Neural progenitor cell (in vitro differentiated cells): Measurements from ENCODE around the gene PRRT3. TPM values are rescaled to one million over a fixed set of nuclear protein-coding genes. Genes with fewer than 3 reads are reported as not detected.
A peak's percentile ranks its signal among the peaks of the same experiment; 100 is the strongest.

Experiments
- DNase-seq: peaks from one replicate; pipeline ENCODE4 v3.0.0-alpha.2; 2016; ENCODE audit warnings: low spot score
- H2AFZ ChIP-seq: fragments of 200-600 bp; sonication (generic); replicated peaks from 2 replicates; pipeline ENCODE4 v1.6.1; 2016; ENCODE audit warnings: antibody characterized with exemption
- H3F3A ChIP-seq: fragments of 200-600 bp; sonication (generic); 2 replicates; pipeline ENCODE4 v1.6.1; 2016; ENCODE audit warnings: antibody characterized with exemption, low read depth
- H3K27ac ChIP-seq: fragments of 200-600 bp; sonication (generic); 2 replicates; pipeline ENCODE4 v1.5.1; 2016; ENCODE audit warnings: mild to moderate bottlenecking
- H3K27me3 ChIP-seq: fragments of 200-600 bp; sonication (generic); 2 replicates; pipeline ENCODE4 v1.6.1; 2016; ENCODE audit warnings: mild to moderate bottlenecking, moderate library complexity
- H3K36me3 ChIP-seq: fragments of 200-600 bp; sonication (generic); 2 replicates; pipeline ENCODE4 v1.5.1; 2016
- H3K4me1 ChIP-seq: fragments of 200-600 bp; sonication (generic); 2 replicates; pipeline ENCODE4 v1.6.1; 2016; ENCODE audit warnings: mixed run types
- H3K4me2 ChIP-seq: fragments of 200-600 bp; sonication (generic); 2 replicates; pipeline ENCODE4 v1.6.1; 2016
- H3K4me3 ChIP-seq: fragments of 200-600 bp; sonication (generic); 2 replicates; pipeline ENCODE4 v1.5.1; 2016
- H3K79me2 ChIP-seq: fragments of 200-600 bp; sonication (generic); 2 replicates; pipeline ENCODE4 v1.6.1; 2016; ENCODE audit warnings: low read depth
- H3K9ac ChIP-seq: fragments of 200-600 bp; sonication (generic); 2 replicates; pipeline ENCODE4 v1.6.1; 2016
- H3K9me3 ChIP-seq: fragments of 200-600 bp; sonication (generic); 2 replicates; pipeline ENCODE4 v1.5.1; 2016; ENCODE audit warnings: low read depth
- H4K20me1 ChIP-seq: fragments of 200-600 bp; sonication (generic); 2 replicates; pipeline ENCODE4 v1.6.1; 2016; ENCODE audit warnings: low read depth
- H3K27ac Mint-ChIP-seq: 3 replicates; pipeline ENCODE4 v1.8.0; 2021; ENCODE audit warnings: mixed read lengths
- H3K27me3 Mint-ChIP-seq: 2 replicates; pipeline ENCODE4 v1.8.0; 2022; ENCODE audit warnings: low read depth, mild to moderate bottlenecking, inconsistent platforms, moderate library complexity, mixed read lengths; ENCODE audit not compliant: insufficient read depth
- H3K36me3 Mint-ChIP-seq: 3 replicates; pipeline ENCODE4 v1.8.0; 2021; ENCODE audit warnings: mixed read lengths
- H3K4me1 Mint-ChIP-seq: 3 replicates; pipeline ENCODE4 v1.8.0; 2021; ENCODE audit warnings: mixed read lengths
- H3K4me3 Mint-ChIP-seq: 3 replicates; pipeline ENCODE4 v1.8.0; 2021; ENCODE audit warnings: mild to moderate bottlenecking, moderate library complexity, mixed read lengths
- H3K9me3 Mint-ChIP-seq: 3 replicates; pipeline ENCODE4 v1.8.0; 2020; ENCODE audit warnings: mixed read lengths
- CTCF ChIP-seq: fragments of 200-600 bp; sonication (generic); IDR thresholded peaks from 2 replicates; pipeline ENCODE4 v1.5.1; 2017; ENCODE audit warnings: antibody characterized with exemption, mild to moderate bottlenecking
- EZH2 ChIP-seq: fragments of 200-600 bp; sonication (generic); IDR thresholded peaks from 2 replicates; pipeline ENCODE4 v1.6.1; 2017; ENCODE audit warnings: antibody characterized with exemption, mild to moderate bottlenecking, moderate library complexity
- EZH2phosphoT487 ChIP-seq: fragments of 200-600 bp; sonication (generic); IDR thresholded peaks from 2 replicates; pipeline ENCODE4 v1.6.1; 2017; ENCODE audit warnings: antibody characterized with exemption
- total RNA-seq: library from RNA; depleted of rRNA; stranded (reverse); fragments of >200 nt; gene quantifications from 2 replicates; pipeline ENCODE4 v1.2.3, GENCODE V29; 2015; ENCODE audit warnings: low replicate concordance

Gene PRRT3
- total RNA-seq, 1 donor from 2014 or later: 2.6 TPM

- Histone ChIP-seq H3K27me3 (peaks cover under 1% of the 10 kb centered on the region), H3K4me2 (no peak overlapping the region), H3K4me3 (no peak overlapping the region), H3K36me3 (no peaks in the 10 kb centered on the region), H3F3A (peaks cover 5% of the 10 kb centered on the region), H4K20me1 (no peaks in the 10 kb centered on the region), H2AFZ (no peak overlapping the region), H3K79me2 (peaks cover 6% of the 10 kb centered on the region), H3K9ac (no peak overlapping the region), H3K4me1 (peaks cover 8% of the 10 kb centered on the region), H3K27ac (no peak overlapping the region), H3K9me3 (no peaks in the 10 kb centered on the region)
- no peak overlapping the region for H3K27ac Mint-ChIP-seq
- DNase-seq: no peak
- no peak overlapping the region for H3K4me3 Mint-ChIP-seq
- H3K27me3 Mint-ChIP-seq: peaks cover 3% of the 10 kb centered on the region
- H3K36me3 Mint-ChIP-seq: peaks cover 10% of the 10 kb centered on the region
- no peaks in the 10 kb centered on the region for H3K9me3 Mint-ChIP-seq
- no peak for TF ChIP-seq EZH2phosphoT487
- peaks cover 28% of the 10 kb centered on the region for H3K4me1 Mint-ChIP-seq
Observed at GRCh38 chr3:9937486-9938238, 14.5 kb downstream of the PRRT3 start.

- H3K27me3 Mint-ChIP-seq: no peaks in the 10 kb centered on the region
- H3K79me2 ChIP-seq: peaks cover 6% of the 10 kb centered on the region
- no peaks in the 10 kb centered on the region for H3K9me3 ChIP-seq
- no peak overlapping the region for H3K4me3 ChIP-seq
- H3K4me1 ChIP-seq: peaks cover 8% of the 10 kb centered on the region
- H3F3A ChIP-seq: peaks cover 14% of the 10 kb centered on the region
- H3K4me2 ChIP-seq: no peak overlapping the region
- H3K27ac Mint-ChIP-seq: no peak overlapping the region
- no peaks in the 10 kb centered on the region for H3K9me3 Mint-ChIP-seq
- H4K20me1 ChIP-seq: no peaks in the 10 kb centered on the region
- no peak overlapping the region for H3K9ac ChIP-seq
- peaks cover 11% of the 10 kb centered on the region for H3K27me3 ChIP-seq
- H3K27ac ChIP-seq: no peak overlapping the region
- no peak overlapping the region for H2AFZ ChIP-seq
- no peak overlapping the region for H3K4me3 Mint-ChIP-seq
- no peak for DNase-seq
- no peaks in the 10 kb centered on the region for H3K36me3 ChIP-seq
- peaks cover 28% of the 10 kb centered on the region for H3K4me1 Mint-ChIP-seq
- H3K36me3 Mint-ChIP-seq: peaks cover 4% of the 10 kb centered on the region
- TF ChIP-seq EZH2phosphoT487 (no peak), CTCF (no peak), EZH2 (no peak)
Observed at GRCh38 chr3:9935966-9936510, 16.2 kb downstream of the PRRT3 start.

GRCh38 chr3:9934993-9935392 lies 17.2 kb downstream of the PRRT3 start:
- Histone ChIP-seq H3K4me1 (peaks cover 8% of the 10 kb centered on the region), H3K4me2 (peak overlapping the region; percentile 83)
- H3K9me3 Mint-ChIP-seq: no peaks in the 10 kb centered on the region

More at GRCh38 chr3:9934993-9935392, 17.2 kb downstream of the PRRT3 start:
- H3K27me3 ChIP-seq: peaks cover 11% of the 10 kb centered on the region
- Mint-ChIP-seq H3K4me1 (peaks cover 28% of the 10 kb centered on the region), H3K36me3 (peaks cover 4% of the 10 kb centered on the region), H3K27ac (no peak overlapping the region), H3K27me3 (no peaks in the 10 kb centered on the region), H3K4me3 (peak overlapping the region; percentile 99)
- TF ChIP-seq EZH2phosphoT487 (no peak), CTCF (no peak), EZH2 (no peak)
- H3K79me2 ChIP-seq: peaks cover 6% of the 10 kb centered on the region
- no peaks in the 10 kb centered on the region for H3K9me3 ChIP-seq
- H3F3A ChIP-seq: peaks cover 14% of the 10 kb centered on the region
- H3K36me3 ChIP-seq: no peaks in the 10 kb centered on the region
- H3K9ac ChIP-seq: no peak overlapping the region
- no peak overlapping the region for H3K4me3 ChIP-seq
- no peak overlapping the region for H2AFZ ChIP-seq
- DNase-seq: no peak
- no peaks in the 10 kb centered on the region for H4K20me1 ChIP-seq
- H3K27ac ChIP-seq: no peak overlapping the region
